Measurements from ENCODE around the gene GRIK3. TPM values are rescaled to one million over a fixed set of nuclear protein-coding genes. Genes with fewer than 3 reads are reported as not detected.

Gene GRIK3
- total and polyA plus RNA-seq, 4 experiments from 2014 or later: not detected

DNA sequence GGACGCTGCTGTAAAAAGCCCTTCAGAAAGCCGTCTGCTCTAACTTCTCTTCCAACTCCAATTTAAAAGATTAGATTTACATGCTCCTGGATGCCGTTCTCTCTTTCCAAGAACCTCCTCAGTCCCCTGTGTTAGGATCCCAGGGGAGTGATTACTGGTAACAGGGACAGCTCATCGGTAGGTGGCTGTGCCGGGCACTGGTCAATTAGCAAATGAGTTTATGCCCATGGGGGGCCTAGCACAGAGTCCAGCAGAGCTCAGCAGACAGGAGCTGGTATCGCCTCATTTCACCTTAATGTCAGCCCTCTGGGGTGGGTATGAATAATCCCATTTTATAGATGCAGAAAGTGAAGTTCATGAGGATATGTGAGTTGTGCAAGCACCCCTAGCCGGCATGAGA, 191.9 kb downstream of the GRIK3 start:
- H3K27me3 ChIP-seq (ENCODE audit: insufficient read depth, low read length): no peaks in the 10 kb centered on the region
- Mint-ChIP-seq H3K4me1 (no peaks in the 10 kb centered on the region), H3K9me3 (no peaks in the 10 kb centered on the region), H3K36me3 (no peaks in the 10 kb centered on the region), H3K4me3 (no peak overlapping the region), H3K27me3 (peaks cover 4 to 24% of the 10 kb centered on the region in 2 donors), H3K27ac (no peak overlapping the region)
- no peak overlapping the region for H3K4me3 ChIP-seq (ENCODE audit: low read length in 2 of 2)
- CTCF ChIA-PET (ENCODE audit: partially characterized antibody): no interaction called here
- intact Hi-C loops (cut with micrococcal nuclease): no loop called here
- POLR2A ChIA-PET (ENCODE audit: partially characterized antibody): no interaction called here
- no peak for DNase-seq
- H3K27ac ChIP-seq (ENCODE audit: low read depth, low read length): no peak overlapping the region
- H3K36me3 ChIP-seq (ENCODE audit: insufficient read depth, low read length): no peaks in the 10 kb centered on the region
- no peaks in the 10 kb centered on the region for H3K9me3 ChIP-seq (ENCODE audit: control insufficient read depth in 1 of 2, low read length in 2 of 2)
- no peaks in the 10 kb centered on the region for H3K4me1 ChIP-seq (ENCODE audit: insufficient read depth, low read length)

GRCh38 chr1:36839485-36839884, 194.8 kb downstream of the GRIK3 start:
- intact Hi-C loops (cut with micrococcal nuclease): no loop called here
- Histone ChIP-seq H3K36me3 (ENCODE audit: insufficient read depth, low read length) (no peaks in the 10 kb centered on the region), H3K9me3 (ENCODE audit: control insufficient read depth in 1 of 2, low read length in 2 of 2) (no peaks in the 10 kb centered on the region), H3K4me1 (ENCODE audit: insufficient read depth, low read length) (no peaks in the 10 kb centered on the region), H3K4me3 (ENCODE audit: low read length in 2 of 2) (no peak overlapping the region), H3K27ac (ENCODE audit: low read depth, low read length) (no peak overlapping the region), H3K27me3 (ENCODE audit: insufficient read depth, low read length) (no peaks in the 10 kb centered on the region)
- CTCF ChIA-PET (ENCODE audit: partially characterized antibody): no interaction called here
- Mint-ChIP-seq H3K36me3 (no peaks in the 10 kb centered on the region), H3K27ac (no peak overlapping the region), H3K4me1 (no peaks in the 10 kb centered on the region), H3K9me3 (no peaks in the 10 kb centered on the region), H3K27me3 (peaks cover 12 to 36% of the 10 kb centered on the region in 2 donors), H3K4me3 (no peak overlapping the region)
- DNase-seq: no peak
- POLR2A ChIA-PET (ENCODE audit: partially characterized antibody): no interaction called here

GRCh38 chr1:36838888-36839287, 195.4 kb downstream of the GRIK3 start:
- H3K27me3 Mint-ChIP-seq: peaks cover 12 to 37% of the 10 kb centered on the region in 2 donors
- H3K4me3 Mint-ChIP-seq: no peak overlapping the region
- CTCF ChIA-PET (ENCODE audit: partially characterized antibody): no interaction called here

GRCh38 chr1:36836916-36837315, 197.4 kb downstream of the GRIK3 start:
- CTCF ChIA-PET (ENCODE audit: partially characterized antibody): no interaction called here
- POLR2A ChIA-PET (ENCODE audit: partially characterized antibody): no interaction called here
- no peaks in the 10 kb centered on the region for H3K36me3 Mint-ChIP-seq
- Histone ChIP-seq H3K27ac (ENCODE audit: low read depth, low read length) (no peak overlapping the region), H3K27me3 (ENCODE audit: insufficient read depth, low read length) (no peaks in the 10 kb centered on the region), H3K36me3 (ENCODE audit: insufficient read depth, low read length) (no peaks in the 10 kb centered on the region), H3K4me1 (ENCODE audit: insufficient read depth, low read length) (no peaks in the 10 kb centered on the region), H3K9me3 (ENCODE audit: control insufficient read depth in 1 of 2, low read length in 2 of 2) (no peaks in the 10 kb centered on the region), H3K4me3 (ENCODE audit: low read length in 2 of 2) (no peak overlapping the region)
- H3K27ac Mint-ChIP-seq: no peak overlapping the region
- no peaks in the 10 kb centered on the region for H3K4me1 Mint-ChIP-seq
- H3K4me3 Mint-ChIP-seq: no peak overlapping the region
- intact Hi-C loops (cut with micrococcal nuclease): no loop called here
- no peaks in the 10 kb centered on the region for H3K9me3 Mint-ChIP-seq
- DNase-seq: no peak
- H3K27me3 Mint-ChIP-seq: peaks cover 9 to 34% of the 10 kb centered on the region in 2 donors

More at GRCh38 chr1:36838888-36839287, 195.4 kb downstream of the GRIK3 start:
- POLR2A ChIA-PET (ENCODE audit: partially characterized antibody): no interaction called here
- DNase-seq: no peak
- intact Hi-C loops (cut with micrococcal nuclease): no loop called here
- no peaks in the 10 kb centered on the region for H3K36me3 Mint-ChIP-seq
- no peaks in the 10 kb centered on the region for H3K9me3 ChIP-seq (ENCODE audit: control insufficient read depth in 1 of 2, low read length in 2 of 2)
- no peak overlapping the region for H3K27ac Mint-ChIP-seq
- H3K4me1 ChIP-seq (ENCODE audit: insufficient read depth, low read length): no peaks in the 10 kb centered on the region
- no peak overlapping the region for H3K27ac ChIP-seq (ENCODE audit: low read depth, low read length)
- H3K4me1 Mint-ChIP-seq: no peaks in the 10 kb centered on the region
- no peak overlapping the region for H3K4me3 ChIP-seq (ENCODE audit: low read length in 2 of 2)
- no peaks in the 10 kb centered on the region for H3K27me3 ChIP-seq (ENCODE audit: insufficient read depth, low read length)
- no peaks in the 10 kb centered on the region for H3K36me3 ChIP-seq (ENCODE audit: insufficient read depth, low read length)
- no peaks in the 10 kb centered on the region for H3K9me3 Mint-ChIP-seq

GRCh38 chr1:36836196-36836883, 198.0 kb downstream of the GRIK3 start:
- Mint-ChIP-seq H3K27me3 (peaks cover 9 to 32% of the 10 kb centered on the region in 2 donors), H3K27ac (no peak overlapping the region), H3K4me1 (no peaks in the 10 kb centered on the region), H3K36me3 (no peaks in the 10 kb centered on the region), H3K4me3 (no peak overlapping the region), H3K9me3 (peaks cover 0 to 1% (median 0%) of the 10 kb centered on the region in 8 donors)
- DNase-seq: no peak
- intact Hi-C loops (cut with micrococcal nuclease): no loop called here
- ChIA-PET POLR2A (ENCODE audit: partially characterized antibody) (no interaction called here), CTCF (ENCODE audit: partially characterized antibody) (no interaction called here)
- H3K4me1 ChIP-seq (ENCODE audit: insufficient read depth, low read length): no peaks in the 10 kb centered on the region
- H3K4me3 ChIP-seq (ENCODE audit: low read length in 2 of 2): no peak overlapping the region
- no peaks in the 10 kb centered on the region for H3K27me3 ChIP-seq (ENCODE audit: insufficient read depth, low read length)
- no peaks in the 10 kb centered on the region for H3K36me3 ChIP-seq (ENCODE audit: insufficient read depth, low read length)
- no peak overlapping the region for H3K27ac ChIP-seq (ENCODE audit: low read depth, low read length)
- no peaks in the 10 kb centered on the region for H3K9me3 ChIP-seq (ENCODE audit: control insufficient read depth in 1 of 2, low read length in 2 of 2)

- H3K4me3 Mint-ChIP-seq: no peak overlapping the region
- Histone ChIP-seq H3K27ac (ENCODE audit: low read depth, low read length) (no peak overlapping the region), H3K4me3 (ENCODE audit: low read length in 2 of 2) (no peak overlapping the region), H3K9me3 (ENCODE audit: control insufficient read depth in 1 of 2, low read length in 2 of 2) (no peaks in the 10 kb centered on the region), H3K4me1 (ENCODE audit: insufficient read depth, low read length) (no peaks in the 10 kb centered on the region), H3K27me3 (ENCODE audit: insufficient read depth, low read length) (no peaks in the 10 kb centered on the region), H3K36me3 (ENCODE audit: insufficient read depth, low read length) (no peaks in the 10 kb centered on the region)
- ChIA-PET POLR2A (ENCODE audit: partially characterized antibody) (no interaction called here), CTCF (ENCODE audit: partially characterized antibody) (no interaction called here)
- DNase-seq: no peak
- no peaks in the 10 kb centered on the region for H3K36me3 Mint-ChIP-seq
- H3K4me1 Mint-ChIP-seq: no peaks in the 10 kb centered on the region
- intact Hi-C loops (cut with micrococcal nuclease): no loop called here
- H3K27me3 Mint-ChIP-seq: peaks cover 10 to 31% of the 10 kb centered on the region in 2 donors
- no peak overlapping the region for H3K27ac Mint-ChIP-seq
- peaks cover 0 to 1% (median 0%) of the 10 kb centered on the region in 8 donors for H3K9me3 Mint-ChIP-seq
These were observed 198.6 kb downstream of the GRIK3 start for GRCh38 chr1:36835696-36836095.

GRCh38 chr1:36835017-36835695, 199.2 kb downstream of the GRIK3 start:
- Mint-ChIP-seq H3K4me1 (no peaks in the 10 kb centered on the region), H3K9me3 (peaks cover 0 to 1% (median 0%) of the 10 kb centered on the region in 8 donors), H3K27me3 (peaks cover 10 to 30% of the 10 kb centered on the region in 2 donors), H3K27ac (no peak overlapping the region), H3K36me3 (no peaks in the 10 kb centered on the region), H3K4me3 (no peak overlapping the region)
- Histone ChIP-seq H3K9me3 (ENCODE audit: control insufficient read depth in 1 of 2, low read length in 2 of 2) (no peaks in the 10 kb centered on the region), H3K4me3 (ENCODE audit: low read length in 2 of 2) (no peak overlapping the region), H3K27me3 (ENCODE audit: insufficient read depth, low read length) (no peaks in the 10 kb centered on the region), H3K27ac (ENCODE audit: low read depth, low read length) (no peak overlapping the region), H3K36me3 (ENCODE audit: insufficient read depth, low read length) (no peaks in the 10 kb centered on the region), H3K4me1 (ENCODE audit: insufficient read depth, low read length) (no peaks in the 10 kb centered on the region)
- intact Hi-C loops (cut with micrococcal nuclease): no loop called here
- CTCF ChIA-PET (ENCODE audit: partially characterized antibody): no interaction called here
- no peak for DNase-seq
- POLR2A ChIA-PET (ENCODE audit: partially characterized antibody): no interaction called here
